GM19324 (cell line): ENCODE data around the gene TUBA1B.

Source experiments
- ATAC-seq: cut with Tn5 transposase; IDR thresholded peaks from one replicate; pipeline ENCODE4 v1.9.1; 2021; ENCODE audit warnings: mild to moderate bottlenecking, moderate library complexity; ENCODE audit not compliant: unreplicated experiment, low FRiP score

The TUBA1B gene

GRCh38 chr12:49092086-49092815 lies 38.9 kb downstream of the TUBA1B start:
- ATAC-seq: no peak

DNA sequence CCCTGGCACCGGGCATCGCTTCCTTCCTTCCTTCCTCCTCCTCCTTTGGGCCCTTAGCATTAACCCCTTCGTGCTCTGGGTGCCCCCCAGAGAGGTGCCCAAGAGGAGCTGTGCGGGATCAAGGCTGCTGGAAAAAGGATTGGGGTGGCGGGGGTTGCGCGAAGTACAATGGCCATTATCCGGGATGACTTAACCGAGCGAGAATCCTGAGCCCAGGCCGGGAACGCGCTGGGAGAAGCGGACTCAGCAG lies 39.4 kb downstream of the TUBA1B start:
- ATAC-seq: no peak

GRCh38 chr12:49091056-49091835 lies 39.9 kb downstream of the TUBA1B start:
- ATAC-seq: no peak

GRCh38 chr12:49089821-49090773 lies 41.1 kb downstream of the TUBA1B start:
- no peak for ATAC-seq

DNA sequence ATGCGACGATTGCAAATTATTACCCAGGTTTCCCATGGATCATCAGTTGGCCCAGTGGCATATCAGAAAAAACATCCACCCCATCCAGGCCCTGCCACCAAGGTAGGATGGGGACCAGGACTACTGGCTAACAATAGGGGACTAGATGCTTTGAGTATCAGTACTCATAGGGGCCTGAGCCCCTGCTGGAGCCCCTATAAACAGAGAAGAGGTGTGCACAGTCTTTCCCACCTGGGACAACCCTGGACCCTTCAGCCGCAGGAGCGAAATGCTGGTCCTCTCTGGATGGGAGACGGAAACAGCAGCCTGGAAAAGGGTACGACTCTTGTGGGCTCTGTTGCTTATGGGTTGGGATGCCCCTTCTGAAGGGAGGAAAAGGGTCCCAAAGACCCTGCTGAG lies 42.3 kb downstream of the TUBA1B start:
- no peak for ATAC-seq

GRCh38 chr12:49088150-49088931 lies 42.9 kb downstream of the TUBA1B start:
- ATAC-seq: peak; percentile 64

GRCh38 chr12:49086116-49086515 lies 45.1 kb downstream of the TUBA1B start:
- no peak for ATAC-seq

DNA sequence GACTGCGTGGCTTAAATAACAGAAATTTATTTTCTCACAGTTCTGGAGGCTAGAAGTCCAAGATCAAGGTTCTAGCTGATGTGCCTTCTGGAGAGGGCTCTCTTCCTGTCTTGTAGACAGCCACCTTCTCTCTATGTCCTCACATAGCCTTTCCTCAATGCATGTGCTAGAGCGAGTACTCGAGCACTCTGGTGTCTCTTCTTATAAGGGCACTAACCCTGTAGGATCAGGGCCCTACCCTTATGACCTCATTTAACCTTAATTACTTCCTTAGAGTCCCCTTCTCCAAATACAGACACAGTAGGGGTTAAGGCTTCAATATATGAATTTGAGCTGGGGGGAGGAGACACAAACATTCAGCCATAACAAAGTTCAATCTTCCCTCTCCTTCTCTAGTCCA lies 46.8 kb downstream of the TUBA1B start:
- ATAC-seq: no peak

GRCh38 chr12:49079793-49080192 lies 51.4 kb downstream of the TUBA1B start:
- ATAC-seq: no peak
